Cardiac muscle cell (in vitro differentiated cells and primary cell): ENCODE results near the gene SERPINB1. TPM values are rescaled to one million over a fixed set of nuclear protein-coding genes. Genes with fewer than 3 reads are reported as not detected.
"Not testable (repeated sequence)": the region's sequence is repeated elsewhere in the genome, so short reads cannot be mapped to it uniquely, and the experiment has no call there.

Source experiments
- DNase-seq, 2 donors: peaks; one replicate each; pipeline versions ENCODE4 v3.0.0 to v3.0.0-alpha.2; 2010 to 2017; ENCODE audit warnings: low read depth in 1 of 2, low spot score in 1 of 2
- H3K27ac ChIP-seq: fragments of 200-600 bp; sonication (generic); 2 replicates; pipeline ENCODE4 v1.5.1; 2016
- H3K27me3 ChIP-seq: fragments of 200-600 bp; sonication (generic); 2 replicates; pipeline ENCODE4 v1.6.0; 2016; ENCODE audit warnings: control low read depth
- H3K36me3 ChIP-seq: fragments of 200-600 bp; sonication (generic); 2 replicates; pipeline ENCODE4 v1.5.1; 2016; ENCODE audit warnings: control low read depth
- H3K4me1 ChIP-seq: fragments of 200-600 bp; sonication (generic); 2 replicates; pipeline ENCODE4 v1.8.1; 2017; ENCODE audit warnings: low read depth, mild to moderate bottlenecking, mixed run types
- H3K4me3 ChIP-seq: fragments of 200-600 bp; sonication (generic); 2 replicates; pipeline ENCODE4 v1.5.1; 2016; ENCODE audit warnings: mild to moderate bottlenecking
- H3K9me3 ChIP-seq: fragments of 200-600 bp; sonication (generic); 2 replicates; pipeline ENCODE4 v1.5.1; 2017; ENCODE audit warnings: low read depth, mild to moderate bottlenecking, control low read depth
- polyA plus RNA-seq: library from polyadenylated mRNA; unstranded; fragments of >200 nt; fragmentation: Nextera tagmentation; extraction: Ambion mirVana; gene quantifications from 2 replicates; pipeline ENCODE4 v1.2.1, GENCODE V29; 2016
- total RNA-seq: library from RNA; depleted of rRNA; stranded (reverse); fragments of >200 nt; gene quantifications from 2 replicates; pipeline ENCODE4 v1.2.3, GENCODE V29; 2016
- TF ChIP-seq, protein P1 (sequence below): IDR thresholded peaks from 2 replicates; pipeline ENCODE4 v1.5.1; 2012; ENCODE audit warnings: low read depth, mild to moderate bottlenecking, low read length

Gene SERPINB1
- total and polyA plus RNA-seq, 2 experiments from 2014 or later: 3.2 to 6.5 TPM

DNA sequence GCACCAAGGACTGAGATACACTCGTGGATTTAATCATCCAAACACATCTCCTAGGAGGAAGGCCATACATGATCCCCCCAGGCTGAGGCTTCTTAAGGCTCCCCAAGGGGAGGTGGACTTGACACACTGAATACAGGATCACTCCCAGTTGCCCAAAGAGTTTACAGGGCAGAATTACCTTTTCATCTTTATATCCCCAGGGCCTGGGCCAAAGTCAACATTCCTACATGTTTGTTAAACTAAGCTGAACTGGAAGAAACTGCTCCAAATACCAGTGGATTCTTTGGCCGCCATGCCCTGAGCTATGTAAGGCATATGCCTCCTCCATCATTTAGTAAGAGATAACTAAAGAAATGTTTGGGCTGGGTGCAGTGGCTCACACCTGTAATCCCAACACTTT lies 22.2 kb upstream of the SERPINB1 start:
- no peak overlapping the region for H3K27ac ChIP-seq
- H3K9me3 ChIP-seq: no peaks in the 10 kb centered on the region
- no peaks in the 10 kb centered on the region for H3K36me3 ChIP-seq
- TF ChIP-seq, protein P1, sequence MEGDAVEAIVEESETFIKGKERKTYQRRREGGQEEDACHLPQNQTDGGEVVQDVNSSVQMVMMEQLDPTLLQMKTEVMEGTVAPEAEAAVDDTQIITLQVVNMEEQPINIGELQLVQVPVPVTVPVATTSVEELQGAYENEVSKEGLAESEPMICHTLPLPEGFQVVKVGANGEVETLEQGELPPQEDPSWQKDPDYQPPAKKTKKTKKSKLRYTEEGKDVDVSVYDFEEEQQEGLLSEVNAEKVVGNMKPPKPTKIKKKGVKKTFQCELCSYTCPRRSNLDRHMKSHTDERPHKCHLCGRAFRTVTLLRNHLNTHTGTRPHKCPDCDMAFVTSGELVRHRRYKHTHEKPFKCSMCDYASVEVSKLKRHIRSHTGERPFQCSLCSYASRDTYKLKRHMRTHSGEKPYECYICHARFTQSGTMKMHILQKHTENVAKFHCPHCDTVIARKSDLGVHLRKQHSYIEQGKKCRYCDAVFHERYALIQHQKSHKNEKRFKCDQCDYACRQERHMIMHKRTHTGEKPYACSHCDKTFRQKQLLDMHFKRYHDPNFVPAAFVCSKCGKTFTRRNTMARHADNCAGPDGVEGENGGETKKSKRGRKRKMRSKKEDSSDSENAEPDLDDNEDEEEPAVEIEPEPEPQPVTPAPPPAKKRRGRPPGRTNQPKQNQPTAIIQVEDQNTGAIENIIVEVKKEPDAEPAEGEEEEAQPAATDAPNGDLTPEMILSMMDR: no peak
- H3K4me1 ChIP-seq: no peaks in the 10 kb centered on the region
- peaks cover 3% of the 10 kb centered on the region for H3K27me3 ChIP-seq
- H3K4me3 ChIP-seq: no peak overlapping the region
- DNase-seq: no peak

DNA sequence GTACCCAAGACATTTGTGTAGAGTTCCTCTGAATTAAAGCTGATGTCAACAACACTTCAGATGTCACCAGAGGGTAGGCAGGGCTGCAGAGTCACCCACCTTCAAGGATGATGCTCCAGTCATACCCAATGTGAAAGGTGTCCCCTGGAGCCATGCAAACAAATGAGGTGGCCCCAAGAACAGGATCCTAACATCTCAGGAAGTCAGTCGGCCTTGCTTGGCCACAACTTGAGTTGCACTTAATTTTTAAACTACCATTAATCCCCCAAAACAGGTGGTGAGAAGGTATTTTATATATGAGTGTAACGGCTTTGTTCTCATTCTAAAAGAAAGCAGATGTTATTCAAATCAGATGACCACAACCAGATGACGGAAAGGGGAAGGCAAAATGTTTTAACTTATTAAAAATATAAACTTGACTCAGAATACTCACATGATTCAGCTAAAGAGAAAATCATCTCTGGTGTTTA lies 21.1 kb upstream of the SERPINB1 start:
- no peak for DNase-seq
- TF ChIP-seq, protein P1: no peak
- H3K9me3 ChIP-seq: no peaks in the 10 kb centered on the region
- no peak overlapping the region for H3K4me3 ChIP-seq
- no peaks in the 10 kb centered on the region for H3K36me3 ChIP-seq
- H3K27ac ChIP-seq: no peak overlapping the region
- peaks cover 3% of the 10 kb centered on the region for H3K27me3 ChIP-seq
- no peaks in the 10 kb centered on the region for H3K4me1 ChIP-seq

DNA sequence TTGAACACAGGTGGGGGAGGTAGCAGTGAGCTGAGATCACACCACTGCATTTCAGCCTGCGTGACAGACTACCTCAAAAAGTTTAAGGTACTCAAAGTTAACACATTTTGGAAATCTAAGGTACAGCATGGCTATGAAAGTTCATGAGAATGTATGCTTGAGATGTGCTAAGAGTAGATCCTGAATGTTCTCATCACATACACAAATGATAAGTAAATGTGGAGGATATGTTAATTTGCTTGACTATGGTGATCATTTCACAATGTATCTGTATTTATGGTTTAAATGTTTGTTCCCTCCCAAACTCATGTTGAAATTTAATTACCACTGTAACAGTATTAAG lies 20.1 kb upstream of the SERPINB1 start:
- Histone ChIP-seq H3K27me3 (peaks cover 3% of the 10 kb centered on the region), H3K9me3 (no peaks in the 10 kb centered on the region), H3K4me1 (no peaks in the 10 kb centered on the region), H3K27ac (no peak overlapping the region), H3K36me3 (no peaks in the 10 kb centered on the region), H3K4me3 (no peak overlapping the region)
- no peak for DNase-seq
- TF ChIP-seq, protein P1: no peak

DNA sequence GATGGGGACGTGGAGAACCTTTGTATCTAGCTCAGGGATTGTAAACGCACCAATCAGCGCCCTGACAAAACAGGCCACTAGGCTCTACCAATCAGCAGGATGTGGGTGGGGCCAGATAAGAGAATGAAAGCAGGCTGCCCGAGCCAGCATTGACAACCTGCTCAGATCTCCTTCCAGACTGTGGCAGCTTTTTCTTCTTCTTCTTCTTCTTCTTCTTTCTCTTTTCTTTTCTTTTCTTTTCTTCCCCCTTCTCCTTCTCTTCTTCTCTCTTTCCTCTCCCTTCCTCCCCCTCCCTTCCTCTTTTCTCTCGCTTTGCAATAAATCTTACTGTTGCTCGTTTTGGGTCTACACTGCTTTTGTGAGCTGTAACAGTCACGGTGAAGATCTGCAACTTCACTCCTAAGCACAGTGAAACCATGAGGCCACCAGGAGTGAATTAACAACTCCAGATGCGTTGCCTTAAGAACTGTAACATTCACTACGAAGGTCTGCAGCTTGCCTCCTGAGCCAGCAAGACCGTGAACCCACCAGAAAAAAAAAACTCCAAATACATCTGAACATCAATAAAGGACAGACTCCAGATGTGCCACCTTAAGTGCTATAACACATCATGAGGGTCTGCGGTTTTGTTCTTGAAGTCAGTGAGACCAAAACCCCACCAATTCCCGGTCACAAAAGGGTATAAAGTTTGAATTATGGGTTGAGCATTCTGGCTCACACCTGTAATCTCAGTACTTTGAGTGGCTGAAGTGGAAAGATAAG lies 19.6 kb upstream of the SERPINB1 start:
- Histone ChIP-seq H3K27me3 (peaks cover under 1% of the 10 kb centered on the region), H3K36me3 (no peaks in the 10 kb centered on the region), H3K9me3 (no peaks in the 10 kb centered on the region), H3K4me1 (no peaks in the 10 kb centered on the region), H3K4me3 (no peak overlapping the region), H3K27ac (no peak overlapping the region)
- no peak for DNase-seq
- TF ChIP-seq, protein P1: no peak

DNA sequence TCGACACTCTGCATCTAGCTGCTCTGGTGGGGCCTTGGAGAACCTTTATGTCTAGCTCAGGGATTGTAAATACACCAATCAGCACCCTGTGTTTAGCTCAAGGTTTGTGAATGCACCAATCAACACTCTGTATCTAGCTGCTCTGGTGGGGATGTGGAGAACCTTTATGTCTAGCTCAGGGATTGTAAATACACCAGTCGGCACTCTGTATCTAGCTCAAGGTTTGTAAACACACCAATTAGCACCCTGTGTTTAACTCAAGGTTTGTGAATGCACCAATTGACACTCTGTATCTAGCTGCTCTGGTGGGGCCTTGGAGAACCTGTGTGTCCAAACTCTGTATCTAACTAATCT lies 19.0 kb upstream of the SERPINB1 start:
- H3K4me3 ChIP-seq, H3K36me3 ChIP-seq, H3K4me1 ChIP-seq, H3K9me3 ChIP-seq, DNase-seq, H3K27me3 ChIP-seq, H3K27ac ChIP-seq: not testable (repeated sequence)

DNA sequence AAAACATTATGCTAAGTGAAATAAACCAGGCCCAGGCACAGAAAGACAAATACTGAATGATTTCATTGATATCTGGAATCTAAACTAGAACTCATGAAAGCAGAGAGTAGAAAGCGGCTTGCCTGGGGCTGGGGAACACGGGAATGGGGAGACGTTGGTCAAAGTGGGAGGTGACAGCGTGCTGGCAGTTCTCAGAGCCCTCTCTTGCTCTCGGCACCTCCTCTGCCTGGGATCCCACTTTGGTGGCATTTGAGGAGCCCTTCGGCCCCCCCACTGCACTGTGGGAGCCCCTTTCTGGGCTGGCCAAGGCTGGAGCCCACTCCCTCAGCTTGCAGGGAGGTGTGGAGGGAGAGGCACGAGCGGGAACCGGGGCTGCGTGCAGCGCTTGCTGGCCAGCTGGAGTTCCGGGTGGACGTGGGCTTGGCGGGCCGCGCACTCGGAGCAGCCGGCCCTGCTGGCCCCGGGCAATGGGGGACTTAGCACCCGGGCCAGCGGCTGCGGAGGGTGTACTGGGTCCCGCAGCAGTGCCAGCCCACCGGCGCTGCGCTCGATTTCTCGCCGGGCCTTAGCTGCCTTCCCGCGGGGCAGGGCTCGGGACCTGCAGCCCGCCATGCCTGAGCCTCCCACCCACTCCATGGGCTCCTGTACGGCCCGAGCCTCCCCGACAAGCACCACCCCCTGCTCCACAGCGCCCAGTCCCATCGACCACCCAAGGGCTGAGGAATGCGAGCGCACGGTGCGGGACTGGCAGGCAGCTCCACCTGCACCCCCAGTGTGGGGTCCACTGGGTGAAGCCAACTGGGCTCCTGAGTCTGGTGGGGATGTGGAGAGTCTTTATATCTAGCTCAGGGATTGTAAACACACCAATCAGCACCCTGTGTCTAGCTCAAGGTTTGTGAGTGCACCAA lies 18.4 kb upstream of the SERPINB1 start:
- H3K36me3 ChIP-seq, H3K27me3 ChIP-seq, H3K9me3 ChIP-seq, H3K27ac ChIP-seq, DNase-seq, H3K4me1 ChIP-seq, H3K4me3 ChIP-seq: not testable (repeated sequence)
